Sigmoid colon (tissue), 7 donors: ENCODE data around the gene ZNF599. TPM values are rescaled to one million over a fixed set of nuclear protein-coding genes. Genes with fewer than 3 reads are reported as not detected.

Experiments used
- DNase-seq: peaks from one replicate; pipeline ENCODE4 v3.0.0-alpha.2; 2019
- H3K27ac ChIP-seq, 4 donors: fragments of 200-600 bp; sonication (generic); one replicate each; pipeline ENCODE4 v1.5.1; 2016 to 2019; ENCODE audit warnings: mild to moderate bottlenecking in 1 of 4
- H3K27me3 ChIP-seq, 3 donors: fragments of 200-600 bp; sonication (generic); one replicate each; pipeline ENCODE4 v1.5.1; 2019; ENCODE audit warnings: mild to moderate bottlenecking in 1 of 3
- H3K36me3 ChIP-seq, 4 donors: fragments of 200-600 bp; sonication (generic); one replicate each; pipeline ENCODE4 v1.5.1; 2016 to 2019
- H3K4me1 ChIP-seq, 4 donors: fragments of 200-600 bp; sonication (generic); one replicate each; pipeline ENCODE4 v1.5.1; 2017 to 2019
- H3K4me3 ChIP-seq, 4 donors: fragments of 200-600 bp; sonication (generic); one replicate each; pipeline ENCODE4 v1.5.1; 2017 to 2019; ENCODE audit warnings: mild to moderate bottlenecking in 2 of 4, moderate library complexity in 1 of 4
- H3K9me3 ChIP-seq, 4 donors: fragments of 200-600 bp in 3 of 4; sonication (generic) in 3 of 4; one replicate each; pipeline versions ENCODE4 v1.5.1 to v1.6.1; 2013 to 2019
- EP300 ChIP-seq, 4 donors: sonication (generic); formaldehyde crosslinking; IDR thresholded peaks; one replicate each; pipeline ENCODE4 v1.6.1; 2017; ENCODE audit warnings: antibody characterized with exemption in 4 of 4
- POLR2A ChIP-seq, 2 donors: fragments of 450-650 bp; IDR thresholded peaks; one replicate each; pipeline ENCODE4 v1.6.1; 2016; ENCODE audit warnings: antibody characterized with exemption in 2 of 2, mild to moderate bottlenecking in 2 of 2, moderate library complexity in 2 of 2
- POLR2AphosphoS5 ChIP-seq, 4 donors: sonication (generic); formaldehyde crosslinking; IDR thresholded peaks; one replicate each; pipeline ENCODE4 v1.6.1; 2017; ENCODE audit warnings: antibody characterized with exemption in 4 of 4
- WGBS, 2 donors: extraction: QIAGEN DNeasy Blood & Tissue Kit; methylation state at CpG; one replicate each; pipeline ENCODE4 v1.1.7; 2013; 5-methylcytosine and 5-hydroxymethylcytosine counted together
- intact Hi-C: fragments of 100-400 bp; cut with DNase I; formaldehyde crosslinking; loops from one replicate; pipeline ENCODE4 v1.15.1; 2023
- polyA plus RNA-seq, 3 donors: library from polyadenylated mRNA; stranded (reverse); fragments of 200-250 nt; gene quantifications; one replicate each; pipeline ENCODE4 v1.2.3, GENCODE V29; 2013
- total RNA-seq, 4 donors: library from RNA; depleted of rRNA; stranded (reverse); fragments of >200 nt; gene quantifications; one replicate each; pipeline ENCODE4 v1.1.0, GENCODE V29; 2016
- TF ChIP-seq, protein P1 (sequence below), 4 experiments: fragments of 450-650 bp in 3 of 4; fragments of 200-600 bp in 1 of 4; IDR thresholded peaks; one replicate each; pipeline ENCODE4 v1.5.1; 2016 to 2019; ENCODE audit warnings: antibody characterized with exemption in 4 of 4, mild to moderate bottlenecking in 3 of 4, moderate library complexity in 2 of 4
- donor health status: healthy with polysubstance abuse.
- donor health status: Bipolar disorder and iron deficiency.
- donor health status: healthy.

ZNF599 gene
- total and polyA plus RNA-seq, 7 donors, result 0.46 to 11.9 (median 7.1) TPM

GRCh38 chr19:34733746-34734536 is 39.1 kb downstream of the ZNF599 start, which contains the start of gene ZNF181:
ZNF181 (plus strand) TSS chr19:34734243; CDS start chr19:34735038, 795 bp downstream.
- Histone ChIP-seq H3K4me1 (peaks cover 0 to 30% (median 26%) of the 10 kb centered on the region in 4 donors), H3K27me3 (no peaks in the 10 kb centered on the region), H3K27ac (peak within 1 kb of the TSS; percentile 93 to 99 (median 96)), H3K4me3 (peak within 1 kb of the TSS; percentile 68 to 90 (median 77)), H3K36me3 (peaks cover 0 to 37% (median 19%) of the 10 kb centered on the region in 4 donors), H3K9me3 (peaks cover 0 to 11% (median 4%) of the 10 kb centered on the region in 4 donors)
- WGBS, 2 donors, result 0% methylated on average over 67 of the region's 67 CpGs
- TF ChIP-seq EP300 (IDR thresholded peaks at IDR 0.05) (peak in 1 of 4 donors; percentile 23), POLR2A (IDR thresholded peaks at IDR 0.05) (peak; percentile 42 to 43), POLR2AphosphoS5 (IDR thresholded peaks at IDR 0.05) (peak; percentile 36 to 63 (median 58))
- TF ChIP-seq, protein P1, sequence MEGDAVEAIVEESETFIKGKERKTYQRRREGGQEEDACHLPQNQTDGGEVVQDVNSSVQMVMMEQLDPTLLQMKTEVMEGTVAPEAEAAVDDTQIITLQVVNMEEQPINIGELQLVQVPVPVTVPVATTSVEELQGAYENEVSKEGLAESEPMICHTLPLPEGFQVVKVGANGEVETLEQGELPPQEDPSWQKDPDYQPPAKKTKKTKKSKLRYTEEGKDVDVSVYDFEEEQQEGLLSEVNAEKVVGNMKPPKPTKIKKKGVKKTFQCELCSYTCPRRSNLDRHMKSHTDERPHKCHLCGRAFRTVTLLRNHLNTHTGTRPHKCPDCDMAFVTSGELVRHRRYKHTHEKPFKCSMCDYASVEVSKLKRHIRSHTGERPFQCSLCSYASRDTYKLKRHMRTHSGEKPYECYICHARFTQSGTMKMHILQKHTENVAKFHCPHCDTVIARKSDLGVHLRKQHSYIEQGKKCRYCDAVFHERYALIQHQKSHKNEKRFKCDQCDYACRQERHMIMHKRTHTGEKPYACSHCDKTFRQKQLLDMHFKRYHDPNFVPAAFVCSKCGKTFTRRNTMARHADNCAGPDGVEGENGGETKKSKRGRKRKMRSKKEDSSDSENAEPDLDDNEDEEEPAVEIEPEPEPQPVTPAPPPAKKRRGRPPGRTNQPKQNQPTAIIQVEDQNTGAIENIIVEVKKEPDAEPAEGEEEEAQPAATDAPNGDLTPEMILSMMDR (IDR thresholded peaks at IDR 0.05), result no peak
- peak; percentile 94 for DNase-seq
- intact Hi-C loops, result loop anchor here (1.0 to 2.0 kb wide), 2 partner anchors 39 to 57 kb away; partner anchors contain the start of genes SCGB2B2, ZNF302 and ZNF599

- Histone ChIP-seq H3K4me3 (peak overlapping the region; percentile 68 to 90 (median 77)), H3K4me1 (peaks cover 0 to 30% (median 26%) of the 10 kb centered on the region in 4 donors), H3K9me3 (peaks cover 0 to 8% (median 3%) of the 10 kb centered on the region in 4 donors), H3K27ac (peak overlapping the region; percentile 93 to 99 (median 96)), H3K36me3 (peaks cover 0 to 31% (median 14%) of the 10 kb centered on the region in 4 donors), H3K27me3 (no peaks in the 10 kb centered on the region)
- peak; percentile 75 for DNase-seq
- intact Hi-C loops, result loop anchor here (1.0 kb wide), 1 partner anchor 56 kb away; the partner anchor contains the start of genes SCGB2B2 and ZNF302
- WGBS, 2 donors, result 1 to 2% methylated on average over 13 of the region's 13 CpGs
- TF ChIP-seq EP300 (IDR thresholded peaks at IDR 0.05) (peak in 1 of 4 donors; percentile 32), POLR2A (IDR thresholded peaks at IDR 0.05) (no peak)
Measured at GRCh38 chr19:34733266-34733745, 39.7 kb downstream of the ZNF599 start.

DNA sequence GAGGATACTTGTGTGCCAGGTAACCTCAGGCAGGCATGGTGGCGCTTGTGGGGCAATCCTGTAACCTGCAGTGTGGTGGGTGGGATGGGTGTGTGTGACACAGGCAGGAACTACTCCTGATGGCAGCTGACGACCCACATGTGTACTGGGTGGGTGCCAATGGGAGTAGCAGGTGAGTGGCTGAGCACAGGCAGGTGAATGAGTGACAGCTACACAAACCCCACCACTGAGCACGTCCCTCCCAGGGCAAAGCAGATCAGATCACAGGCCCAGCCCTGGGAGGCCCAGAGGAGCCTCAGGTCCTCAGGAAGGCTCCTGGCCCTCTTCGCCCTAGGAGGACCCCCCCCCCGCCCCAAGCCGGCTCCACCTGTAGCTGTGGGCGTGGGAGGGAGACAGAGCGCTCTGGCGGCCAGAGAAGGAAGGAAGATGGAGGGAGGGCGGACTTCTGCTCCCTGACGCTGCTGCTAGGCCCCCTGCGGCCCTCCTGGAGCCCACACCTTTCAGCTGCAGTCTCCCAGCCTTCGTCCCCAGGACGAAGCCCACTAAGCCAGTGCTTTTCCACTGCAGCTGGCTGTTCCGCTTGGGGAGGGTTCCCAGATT is 40.3 kb downstream of the ZNF599 start:
- intact Hi-C loops, result loop anchor here (1.0 kb wide), 1 partner anchor 55 kb away; the partner anchor contains the start of genes SCGB2B2 and ZNF302

GRCh38 chr19:34731964-34732363 is 41.1 kb downstream of the ZNF599 start:
- no peak for DNase-seq
- intact Hi-C loops, result no loop called here
- Histone ChIP-seq H3K9me3 (peaks cover 0 to 2% (median 0%) of the 10 kb centered on the region in 4 donors), H3K4me3 (no peak overlapping the region), H3K27me3 (no peaks in the 10 kb centered on the region), H3K27ac (no peak overlapping the region), H3K4me1 (peaks cover 0 to 30% (median 26%) of the 10 kb centered on the region in 4 donors), H3K36me3 (peaks cover 0 to 18% (median 8%) of the 10 kb centered on the region in 4 donors)
- TF ChIP-seq POLR2A (IDR thresholded peaks at IDR 0.05), result no peak
- no peak for TF ChIP-seq EP300 (IDR thresholded peaks at IDR 0.05)
- TF ChIP-seq POLR2AphosphoS5 (IDR thresholded peaks at IDR 0.05), result no peak
- TF ChIP-seq, protein P1 (IDR thresholded peaks at IDR 0.05), result no peak
- WGBS, 2 donors, result 79 to 97% methylated on average over 7 of the region's 7 CpGs

More for the DNA sequence above, 40.3 kb downstream of the ZNF599 start:
- Histone ChIP-seq H3K27me3 (no peaks in the 10 kb centered on the region), H3K36me3 (peaks cover 0 to 25% (median 10%) of the 10 kb centered on the region in 4 donors), H3K4me1 (peaks cover 0 to 30% (median 26%) of the 10 kb centered on the region in 4 donors), H3K4me3 (peak overlapping the region; percentile 68 to 90 (median 77)), H3K27ac (peak overlapping the region; percentile 93 to 99 (median 96)), H3K9me3 (peaks cover 0 to 4% (median under 1%) of the 10 kb centered on the region in 4 donors)
- 32 to 33% methylated on average over 15 of the region's 15 CpGs for WGBS, 2 donors
- TF ChIP-seq EP300 (IDR thresholded peaks at IDR 0.05) (no peak), POLR2A (IDR thresholded peaks at IDR 0.05) (no peak), POLR2AphosphoS5 (IDR thresholded peaks at IDR 0.05) (no peak)
- TF ChIP-seq, protein P1 (IDR thresholded peaks at IDR 0.05), result no peak
- no peak for DNase-seq
